WTC11 (cell line): ENCODE results near the gene TIAM2. TPM values are rescaled to one million over a fixed set of nuclear protein-coding genes. Genes with fewer than 3 reads are reported as not detected.
A peak's percentile ranks its signal among the peaks of the same experiment; 100 is the strongest.

ENCODE experiments used
- ATAC-seq: fragments of 200-7000 bp; cut with Tn5 transposase; 2 replicates; pipeline ENCODE4 v1.10.0; 2021; ENCODE audit warnings: mild to moderate bottlenecking, moderate library complexity
- CTCF ChIA-PET: fragments of 300-600 bp; sonication (Branson Sonifier 250); formaldehyde crosslinking; loops from one replicate; lab custom pipeline; 2021; ENCODE audit warnings: antibody characterized with exemption; lab: Charles Lee
- POLR2A ChIA-PET: fragments of 350-600 bp; sonication (Branson Sonifier 250); formaldehyde crosslinking; loops from one replicate; lab custom pipeline; 2021; ENCODE audit warnings: antibody characterized with exemption; lab: Charles Lee
- DNase-seq: peaks from one replicate; pipeline ENCODE4 v3.0.0; 2021; ENCODE audit warnings: low spot score
- H3K27ac Mint-ChIP-seq: 2 replicates; pipeline ENCODE4 v1.8.0; 2021; ENCODE audit warnings: mixed read lengths
- H3K27me3 Mint-ChIP-seq: 2 replicates; pipeline ENCODE4 v1.8.0; 2021; ENCODE audit warnings: low read depth, mild to moderate bottlenecking, moderate library complexity, mixed read lengths
- H3K36me3 Mint-ChIP-seq: 2 replicates; pipeline ENCODE4 v1.8.0; 2021; ENCODE audit warnings: mixed read lengths
- H3K4me1 Mint-ChIP-seq: 2 replicates; pipeline ENCODE4 v1.8.0; 2022; ENCODE audit warnings: mixed read lengths
- H3K4me3 Mint-ChIP-seq: 2 replicates; pipeline ENCODE4 v1.8.0; 2021; ENCODE audit warnings: mild to moderate bottlenecking, moderate library complexity, mixed read lengths
- H3K9me3 Mint-ChIP-seq: 2 replicates; pipeline ENCODE4 v1.8.0; 2021; ENCODE audit warnings: mixed read lengths
- CDX4 ChIP-seq: fragments of 250-450 bp; sonication (Bioruptor Pico); IDR thresholded peaks from 2 replicates; pipeline ENCODE4 v1.9.0; 2021; ENCODE audit warnings: moderate library complexity, mild to moderate bottlenecking, inconsistent platforms, borderline replicate concordance
- E2F5 ChIP-seq: sonication (generic); formaldehyde crosslinking; IDR thresholded peaks from 2 replicates; pipeline ENCODE4 v1.8.1; 2022; ENCODE audit warnings: mild to moderate bottlenecking, moderate library complexity, missing genetic modification reagents
- ELF4 ChIP-seq: sonication (generic); formaldehyde crosslinking; IDR thresholded peaks from 2 replicates; pipeline ENCODE4 v1.8.1; 2022; ENCODE audit warnings: low read depth, mild to moderate bottlenecking, moderate library complexity, missing genetic modification reagents
- EMX1 ChIP-seq: fragments of 250-450 bp; sonication (Bioruptor Pico); IDR thresholded peaks from 2 replicates; pipeline ENCODE4 v1.8.0; 2021; ENCODE audit warnings: mild to moderate bottlenecking
- ETV6 ChIP-seq: sonication (generic); formaldehyde crosslinking; IDR thresholded peaks from 2 replicates; pipeline ENCODE4 v1.8.1; 2022; ENCODE audit warnings: mild to moderate bottlenecking, missing genetic modification reagents
- FOXJ3 ChIP-seq: sonication (generic); formaldehyde crosslinking; IDR thresholded peaks from 2 replicates; pipeline ENCODE4 v1.9.0; 2021; ENCODE audit warnings: missing genetic modification reagents, mild to moderate bottlenecking, borderline replicate concordance
- FOXP1 ChIP-seq: sonication (generic); formaldehyde crosslinking; IDR thresholded peaks from 2 replicates; pipeline ENCODE4 v1.8.0; 2022; ENCODE audit warnings: missing genetic modification reagents, mild to moderate bottlenecking, moderate library complexity, borderline replicate concordance
- GRHL2 ChIP-seq: fragments of 250-450 bp; sonication (Bioruptor Pico); IDR thresholded peaks from 2 replicates; pipeline ENCODE4 v1.8.0; 2022; ENCODE audit warnings: mild to moderate bottlenecking, moderate library complexity; ENCODE audit not compliant: insufficient replicate concordance, severe bottlenecking
- MXD4 ChIP-seq: fragments of 250-450 bp; sonication (Bioruptor Pico); IDR thresholded peaks from 2 replicates; pipeline ENCODE4 v1.8.0; 2021; ENCODE audit warnings: mild to moderate bottlenecking, moderate library complexity, borderline replicate concordance
- NFE2L1 ChIP-seq: sonication (generic); formaldehyde crosslinking; IDR thresholded peaks from 2 replicates; pipeline ENCODE4 v1.8.1; 2023; ENCODE audit warnings: missing genetic modification reagents
- PRRX2 ChIP-seq: fragments of 250-450 bp; sonication (Bioruptor Pico); IDR thresholded peaks from 2 replicates; pipeline ENCODE4 v1.8.0; 2021; ENCODE audit warnings: mild to moderate bottlenecking
- SMAD4 ChIP-seq: sonication (generic); formaldehyde crosslinking; IDR thresholded peaks from 2 replicates; pipeline ENCODE4 v1.8.0; 2022; ENCODE audit warnings: mild to moderate bottlenecking, missing genetic modification reagents
- TCF7 ChIP-seq: sonication (generic); formaldehyde crosslinking; IDR thresholded peaks from 2 replicates; pipeline ENCODE4 v1.8.0; 2022; ENCODE audit warnings: mild to moderate bottlenecking, low read depth, missing genetic modification reagents, moderate library complexity
- TEAD4 ChIP-seq: sonication (generic); formaldehyde crosslinking; IDR thresholded peaks from 2 replicates; pipeline ENCODE4 v1.8.0; 2022; ENCODE audit warnings: mild to moderate bottlenecking, missing genetic modification reagents
- USF1 ChIP-seq: sonication (generic); formaldehyde crosslinking; IDR thresholded peaks from 2 replicates; pipeline ENCODE4 v1.8.0; 2022; ENCODE audit warnings: mild to moderate bottlenecking, missing genetic modification reagents
- ZNF232 ChIP-seq: sonication (generic); formaldehyde crosslinking; IDR thresholded peaks from 2 replicates; pipeline ENCODE4 v1.8.0; 2022; ENCODE audit warnings: mild to moderate bottlenecking, missing genetic modification reagents
- ZNF263 ChIP-seq: sonication (generic); formaldehyde crosslinking; IDR thresholded peaks from 2 replicates; pipeline ENCODE4 v1.8.1; 2022; ENCODE audit warnings: low read depth, mild to moderate bottlenecking, moderate library complexity, missing genetic modification reagents
- ZNF317 ChIP-seq: sonication (generic); formaldehyde crosslinking; IDR thresholded peaks from 2 replicates; pipeline ENCODE4 v1.8.1; 2023; ENCODE audit warnings: low read depth, mild to moderate bottlenecking, moderate library complexity, missing genetic modification reagents, borderline replicate concordance
- ZNF425 ChIP-seq: fragments of 250-450 bp; sonication (Bioruptor Pico); conservative IDR thresholded peaks from 2 replicates; pipeline ENCODE4 v1.9.0; 2021; ENCODE audit warnings: mild to moderate bottlenecking
- ZNF532 ChIP-seq: fragments of 250-450 bp; sonication (Bioruptor Pico); IDR thresholded peaks from 2 replicates; pipeline ENCODE4 v1.9.0; 2021; ENCODE audit warnings: mild to moderate bottlenecking, borderline replicate concordance
- total RNA-seq: library from RNA; stranded (reverse); gene quantifications from 3 replicates; pipeline ENCODE4 v1.2.3, GENCODE V29; 2021

The TIAM2 gene
- total RNA-seq, 1 experiment from 2014 or later: 15.1 TPM

- CTCF ChIA-PET: interaction anchor here (0.7 to 1.0 kb wide), 2 partner anchors 34 to 249 kb away, joined by 3 read pairs; no protein-coding TSS in a partner anchor
- TF ChIP-seq ETV6 (no peak), USF1 (CRISPR knock-in tag) (no peak), FOXJ3 (CRISPR knock-in tag) (no peak), E2F5 (CRISPR knock-in tag) (no peak), SMAD4 (CRISPR knock-in tag) (no peak), TCF7 (no peak), NFE2L1 (CRISPR knock-in tag) (no peak), ELF4 (no peak), FOXP1 (no peak), TEAD4 (no peak), ZNF532 (CRISPR knock-in tag) (no peak), CDX4 (no peak), ZNF317 (CRISPR knock-in tag) (no peak), MXD4 (CRISPR knock-in tag) (no peak), PRRX2 (CRISPR knock-in tag) (no peak), EMX1 (no peak), ZNF425 (no peak), ZNF232 (CRISPR knock-in tag) (no peak), GRHL2 (no peak), ZNF263 (CRISPR knock-in tag) (no peak)
- TF ChIP-seq, all 79 proteins: peak for 0
- H3K9me3 Mint-ChIP-seq: peaks cover 3% of the 10 kb centered on the region; the same call in 1 of the 2 replicates
- H3K4me1 Mint-ChIP-seq: peaks cover 59% of the 10 kb centered on the region
- peaks cover 4% of the 10 kb centered on the region; the same call in 1 of the 2 replicates for H3K27me3 Mint-ChIP-seq
- POLR2A ChIA-PET: no interaction called here
- H3K27ac Mint-ChIP-seq: peak overlapping the region; percentile 71
- no peak for ATAC-seq
- peaks cover 5% of the 10 kb centered on the region; the same call in 1 of the 2 replicates for H3K36me3 Mint-ChIP-seq
- no peak overlapping the region for H3K4me3 Mint-ChIP-seq
- no peak for DNase-seq
These were observed 122.7 kb downstream of the TIAM2 start for GRCh38 chr6:155117785-155118184.
